Measurements from ENCODE around the gene MROH2A.

DNA sequence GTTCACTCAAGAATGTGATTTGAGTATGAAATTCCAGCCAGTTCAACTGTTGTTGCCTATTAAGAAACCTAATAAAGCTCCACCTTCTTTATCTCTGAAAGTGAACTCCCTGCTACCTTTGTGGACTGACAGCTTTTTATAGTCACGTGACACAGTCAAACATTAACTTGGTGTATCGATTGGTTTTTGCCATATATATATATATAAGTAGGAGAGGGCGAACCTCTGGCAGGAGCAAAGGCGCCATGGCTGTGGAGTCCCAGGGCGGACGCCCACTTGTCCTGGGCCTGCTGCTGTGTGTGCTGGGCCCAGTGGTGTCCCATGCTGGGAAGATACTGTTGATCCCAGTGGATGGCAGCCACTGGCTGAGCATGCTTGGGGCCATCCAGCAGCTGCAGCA, 18.1 kb upstream of the MROH2A start, which contains the start of gene UGT1A1:
- TF ChIP-seq, protein P1, sequence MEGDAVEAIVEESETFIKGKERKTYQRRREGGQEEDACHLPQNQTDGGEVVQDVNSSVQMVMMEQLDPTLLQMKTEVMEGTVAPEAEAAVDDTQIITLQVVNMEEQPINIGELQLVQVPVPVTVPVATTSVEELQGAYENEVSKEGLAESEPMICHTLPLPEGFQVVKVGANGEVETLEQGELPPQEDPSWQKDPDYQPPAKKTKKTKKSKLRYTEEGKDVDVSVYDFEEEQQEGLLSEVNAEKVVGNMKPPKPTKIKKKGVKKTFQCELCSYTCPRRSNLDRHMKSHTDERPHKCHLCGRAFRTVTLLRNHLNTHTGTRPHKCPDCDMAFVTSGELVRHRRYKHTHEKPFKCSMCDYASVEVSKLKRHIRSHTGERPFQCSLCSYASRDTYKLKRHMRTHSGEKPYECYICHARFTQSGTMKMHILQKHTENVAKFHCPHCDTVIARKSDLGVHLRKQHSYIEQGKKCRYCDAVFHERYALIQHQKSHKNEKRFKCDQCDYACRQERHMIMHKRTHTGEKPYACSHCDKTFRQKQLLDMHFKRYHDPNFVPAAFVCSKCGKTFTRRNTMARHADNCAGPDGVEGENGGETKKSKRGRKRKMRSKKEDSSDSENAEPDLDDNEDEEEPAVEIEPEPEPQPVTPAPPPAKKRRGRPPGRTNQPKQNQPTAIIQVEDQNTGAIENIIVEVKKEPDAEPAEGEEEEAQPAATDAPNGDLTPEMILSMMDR (IDR thresholded peaks at IDR 0.05) = no peak
- TF ChIP-seq POLR2A (IDR thresholded peaks at IDR 0.05) = no peak
- TF ChIP-seq POLR2AphosphoS5 (IDR thresholded peaks at IDR 0.05; ENCODE audit: insufficient read depth in 1 of 2, low read depth in 1 of 2) = no peak
